Upper lobe of left lung (tissue), 6 donors: ENCODE results near the gene PCNX2. TPM values are rescaled to one million over a fixed set of nuclear protein-coding genes. Genes with fewer than 3 reads are reported as not detected.

ENCODE experiments used
- ATAC-seq, 2 donors: fragments of 200-7000 bp; cut with Tn5 transposase; one replicate each; pipeline ENCODE4 v1.9.1; 2022; ENCODE audit warnings: mild to moderate bottlenecking in 2 of 2, moderate library complexity in 2 of 2; ENCODE audit not compliant: low FRiP score in 2 of 2
- DNase-seq, 2 donors: peaks; one replicate each; pipeline ENCODE4 v3.0.0-alpha.2; 2019 to 2020
- H3K27ac ChIP-seq, 4 donors: fragments of 200-600 bp; sonication (generic); one replicate each; pipeline ENCODE4 v1.5.1; 2016 to 2019
- H3K27me3 ChIP-seq, 4 donors: fragments of 200-600 bp; sonication (generic); one replicate each; pipeline ENCODE4 v1.5.1; 2017 to 2019
- H3K36me3 ChIP-seq, 4 donors: fragments of 200-600 bp; sonication (generic); one replicate each; pipeline ENCODE4 v1.5.1; 2016 to 2019
- H3K4me1 ChIP-seq, 4 donors: fragments of 200-600 bp; sonication (generic); one replicate each; pipeline ENCODE4 v1.5.1; 2018 to 2019
- H3K4me3 ChIP-seq, 4 donors: fragments of 200-600 bp; sonication (generic); one replicate each; pipeline ENCODE4 v1.5.1; 2017 to 2019; ENCODE audit warnings: mild to moderate bottlenecking in 2 of 4, moderate library complexity in 1 of 4
- H3K9me3 ChIP-seq, 4 donors: fragments of 200-600 bp; sonication (generic); one replicate each; pipeline ENCODE4 v1.5.1; 2018 to 2019
- EP300 ChIP-seq, 4 donors: sonication (generic); formaldehyde crosslinking; IDR thresholded peaks; one replicate each; pipeline ENCODE4 v1.5.1; 2017; ENCODE audit warnings: antibody characterized with exemption in 4 of 4, control low read depth in 2 of 4
- POLR2A ChIP-seq, 4 donors: fragments of 450-650 bp; IDR thresholded peaks; one replicate each; pipeline ENCODE4 v1.5.1; 2016 to 2017; ENCODE audit warnings: antibody characterized with exemption in 4 of 4, mild to moderate bottlenecking in 2 of 4
- POLR2AphosphoS5 ChIP-seq, 2 donors: sonication (generic); formaldehyde crosslinking; IDR thresholded peaks; one replicate each; pipeline ENCODE4 v1.5.1; 2017; ENCODE audit warnings: antibody characterized with exemption in 2 of 2
- WGBS, 2 donors: methylation state at CpG; one replicate each; pipeline ENCODE4 v1.1.5; 2017 to 2018; 5-methylcytosine and 5-hydroxymethylcytosine counted together
- total RNA-seq, 6 donors: library from RNA; depleted of rRNA in 4 of 6; stranded (reverse); fragments of >200 nt in 4 of 6; gene quantifications; one replicate each; pipeline versions ENCODE4 v1.1.0 to v1.2.1, GENCODE V29; 2016 to 2021
- TF ChIP-seq, protein P1 (sequence below), 6 experiments: fragments of 450-650 bp in 4 of 6; fragments of 200-600 bp in 2 of 6; sonication (generic) in 2 of 6; IDR thresholded peaks; one replicate each; pipeline ENCODE4 v1.5.1; 2016 to 2019; ENCODE audit warnings: antibody characterized with exemption in 6 of 6
- donor health status: DM: no; HTN: no; CAD: no; lungs with moderate emphysema.
- donor health status: DM: no; HTN: yes; CAD: no; lungs with severe emphysema.

The PCNX2 gene
- total RNA-seq, 6 donors from 2014 or later: 8.2 to 27.2 (median 14.5) TPM

GRCh38 chr1:232939748-232940147 is 355.8 kb downstream of the PCNX2 start:
- no peaks in the 10 kb centered on the region for H3K27me3 ChIP-seq
- DNase-seq (no peak), ATAC-seq (peak in 1 of 2 donors; percentile 16)
- no peak overlapping the region for H3K27ac ChIP-seq
- no peak overlapping the region for H3K4me3 ChIP-seq
- no peak for TF ChIP-seq POLR2A (IDR thresholded peaks at IDR 0.05)
- TF ChIP-seq, protein P1, sequence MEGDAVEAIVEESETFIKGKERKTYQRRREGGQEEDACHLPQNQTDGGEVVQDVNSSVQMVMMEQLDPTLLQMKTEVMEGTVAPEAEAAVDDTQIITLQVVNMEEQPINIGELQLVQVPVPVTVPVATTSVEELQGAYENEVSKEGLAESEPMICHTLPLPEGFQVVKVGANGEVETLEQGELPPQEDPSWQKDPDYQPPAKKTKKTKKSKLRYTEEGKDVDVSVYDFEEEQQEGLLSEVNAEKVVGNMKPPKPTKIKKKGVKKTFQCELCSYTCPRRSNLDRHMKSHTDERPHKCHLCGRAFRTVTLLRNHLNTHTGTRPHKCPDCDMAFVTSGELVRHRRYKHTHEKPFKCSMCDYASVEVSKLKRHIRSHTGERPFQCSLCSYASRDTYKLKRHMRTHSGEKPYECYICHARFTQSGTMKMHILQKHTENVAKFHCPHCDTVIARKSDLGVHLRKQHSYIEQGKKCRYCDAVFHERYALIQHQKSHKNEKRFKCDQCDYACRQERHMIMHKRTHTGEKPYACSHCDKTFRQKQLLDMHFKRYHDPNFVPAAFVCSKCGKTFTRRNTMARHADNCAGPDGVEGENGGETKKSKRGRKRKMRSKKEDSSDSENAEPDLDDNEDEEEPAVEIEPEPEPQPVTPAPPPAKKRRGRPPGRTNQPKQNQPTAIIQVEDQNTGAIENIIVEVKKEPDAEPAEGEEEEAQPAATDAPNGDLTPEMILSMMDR (IDR thresholded peaks at IDR 0.05): no peak
- no peak for TF ChIP-seq EP300 (IDR thresholded peaks at IDR 0.05)
- TF ChIP-seq POLR2AphosphoS5 (IDR thresholded peaks at IDR 0.05): no peak
- WGBS, 2 donors: 86 to 93% methylated on average over 2 of the region's 2 CpGs
- peaks cover 0 to 4% (median 0%) of the 10 kb centered on the region in 4 donors for H3K4me1 ChIP-seq
- no peaks in the 10 kb centered on the region for H3K36me3 ChIP-seq
- no peaks in the 10 kb centered on the region for H3K9me3 ChIP-seq

DNA sequence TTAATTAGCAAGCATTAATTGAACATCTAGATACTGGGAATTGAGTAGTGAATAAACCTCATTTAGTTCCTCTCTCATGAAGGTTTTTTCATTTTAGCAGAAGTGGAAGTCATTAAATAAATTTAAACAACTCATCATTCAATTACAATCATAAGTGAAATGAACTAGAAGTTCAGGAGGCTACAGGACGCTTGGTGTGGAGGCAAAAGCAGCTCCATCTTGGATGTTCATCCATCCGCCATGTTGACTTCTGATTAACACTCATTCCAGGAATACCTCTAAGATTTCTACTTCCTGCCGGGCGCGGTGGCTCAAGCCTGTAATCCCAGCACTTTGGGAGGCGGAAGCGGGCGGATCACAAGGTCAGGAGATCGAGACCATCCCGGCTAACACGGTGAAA is 356.6 kb downstream of the PCNX2 start:
- H3K27me3 ChIP-seq: no peaks in the 10 kb centered on the region
- H3K4me1 ChIP-seq: peaks cover 0 to 4% (median 0%) of the 10 kb centered on the region in 4 donors
- no peaks in the 10 kb centered on the region for H3K9me3 ChIP-seq
- DNase-seq (peak in 1 of 2 donors; percentile 10), ATAC-seq (no peak)
- H3K27ac ChIP-seq: no peak overlapping the region
- TF ChIP-seq, protein P1 (IDR thresholded peaks at IDR 0.05): no peak
- TF ChIP-seq POLR2A (IDR thresholded peaks at IDR 0.05): no peak
- no peak for TF ChIP-seq EP300 (IDR thresholded peaks at IDR 0.05)
- TF ChIP-seq POLR2AphosphoS5 (IDR thresholded peaks at IDR 0.05): no peak
- H3K4me3 ChIP-seq: no peak overlapping the region
- WGBS, 2 donors: 93 to 94% methylated on average over 11 of the region's 11 CpGs
- H3K36me3 ChIP-seq: no peaks in the 10 kb centered on the region

DNA sequence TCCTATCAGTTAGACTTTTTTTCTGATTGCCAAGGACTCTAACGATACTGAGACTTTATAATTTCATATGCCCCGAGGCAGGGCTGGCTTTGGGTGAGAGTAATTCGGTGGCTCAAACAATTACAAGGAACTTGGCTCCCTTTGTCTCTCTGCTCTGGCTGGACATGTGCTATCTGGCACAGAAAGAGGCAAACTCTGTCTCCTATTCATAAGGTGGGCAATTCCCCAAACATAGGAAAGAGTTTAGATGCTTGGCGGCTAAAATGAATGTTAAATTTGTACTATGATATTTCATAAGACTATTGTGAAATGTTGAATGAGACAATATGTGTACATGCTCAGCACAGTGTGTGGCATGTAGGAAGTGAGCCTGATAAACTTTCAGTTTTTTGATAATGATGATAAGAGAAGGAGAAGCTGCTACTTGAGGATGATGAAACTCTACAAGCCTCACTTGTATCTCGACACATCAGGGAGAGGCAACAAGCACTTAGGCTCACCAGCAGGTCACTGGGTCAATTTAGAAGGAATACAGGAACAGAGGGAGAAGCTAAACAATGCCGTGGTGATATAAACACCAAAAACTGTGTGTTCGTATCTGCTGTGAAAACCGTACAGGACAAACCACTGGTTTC is 357.7 kb downstream of the PCNX2 start:
- Histone ChIP-seq H3K27ac (no peak overlapping the region), H3K9me3 (no peaks in the 10 kb centered on the region), H3K36me3 (no peaks in the 10 kb centered on the region), H3K27me3 (no peaks in the 10 kb centered on the region), H3K4me3 (no peak overlapping the region), H3K4me1 (peaks cover 0 to 4% (median 0%) of the 10 kb centered on the region in 4 donors)
- ATAC-seq: peak in 1 of 2 donors; percentile 28
- WGBS, 2 donors: 34 to 44% methylated on average over 8 of the region's 8 CpGs
- TF ChIP-seq EP300 (IDR thresholded peaks at IDR 0.05) (no peak), POLR2A (IDR thresholded peaks at IDR 0.05) (no peak), POLR2AphosphoS5 (IDR thresholded peaks at IDR 0.05) (no peak)
- TF ChIP-seq, protein P1 (IDR thresholded peaks at IDR 0.05): no peak
- DNase-seq: no peak

DNA sequence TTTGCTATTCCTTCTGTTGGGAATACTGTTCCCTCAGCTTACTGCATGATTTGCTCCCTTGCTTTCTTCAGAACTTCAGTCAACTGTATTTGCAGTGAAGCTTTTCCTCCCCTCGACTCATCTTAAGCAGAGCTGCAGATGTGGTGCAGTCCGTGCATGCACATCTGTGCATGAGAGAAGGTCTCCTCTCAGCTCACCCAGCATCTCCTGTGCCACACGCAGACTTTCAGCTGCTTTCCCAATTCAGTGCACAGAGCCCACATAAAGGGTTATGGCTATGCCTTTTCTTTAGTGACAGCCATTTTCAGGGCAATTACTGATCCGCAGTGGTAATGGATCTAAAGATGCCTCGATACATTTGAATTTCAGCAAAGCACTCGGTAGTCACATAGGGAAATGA is 358.6 kb downstream of the PCNX2 start:
- DNase-seq (no peak), ATAC-seq (no peak)
- Histone ChIP-seq H3K4me1 (peaks cover 0 to 4% (median 0%) of the 10 kb centered on the region in 4 donors), H3K27ac (no peak overlapping the region), H3K36me3 (no peaks in the 10 kb centered on the region), H3K4me3 (no peak overlapping the region), H3K27me3 (no peaks in the 10 kb centered on the region), H3K9me3 (no peaks in the 10 kb centered on the region)
- TF ChIP-seq POLR2AphosphoS5 (IDR thresholded peaks at IDR 0.05): no peak
- WGBS, 2 donors: 91 to 95% methylated on average over 6 of the region's 6 CpGs

Other genes with a start within 250 kb of the PCNX2 start
- 10 to 100 TPM in 4 of 6 donors, 1 to 10 TPM in 2; 6.0 to 22.0 (median 12.9) TPM for gene MAP3K21, start 32.0 kb upstream of the PCNX2 start, total RNA-seq